Kidney (tissue), 14 donors: Measurements from ENCODE around the gene ATP8B1. TPM values are rescaled to one million over a fixed set of nuclear protein-coding genes. Genes with fewer than 3 reads are reported as not detected.

Experiments used
- DNase-seq, 5 donors: peaks; one replicate each; pipeline ENCODE4 v3.0.0-alpha.2; 2013 to 2020
- FAIRE-seq: peaks from 2 replicates; lab custom pipeline; 2012; peaks lifted over from hg19 to GRCh38; lab: Jason Lieb, UNC
- H3K27ac ChIP-seq, 2 donors: one replicate each; pipeline ENCODE4 v1.7.0; 2013; ENCODE audit warnings: low read depth in 2 of 2, low read length in 2 of 2, inconsistent platforms in 1 of 2
- H3K27me3 ChIP-seq: one replicate; pipeline ENCODE4 v1.7.1; 2013; ENCODE audit warnings: low read length, inconsistent platforms; ENCODE audit not compliant: control insufficient read depth, insufficient read depth
- H3K36me3 ChIP-seq, 3 donors: one replicate each; pipeline versions ENCODE4 v1.7.0 to v1.7.1; 2013; ENCODE audit warnings: low read length in 3 of 3, control low read depth in 1 of 3, inconsistent platforms in 1 of 3; ENCODE audit not compliant: insufficient read depth in 3 of 3, control insufficient read depth in 2 of 3
- H3K4me1 ChIP-seq, 3 donors: one replicate each; pipeline versions ENCODE4 v1.7.0 to v1.7.1; 2013; ENCODE audit warnings: low read length in 3 of 3, inconsistent platforms in 1 of 3, low read depth in 1 of 3; ENCODE audit not compliant: control insufficient read depth in 2 of 3, insufficient read depth in 2 of 3
- H3K4me3 ChIP-seq, 3 donors: one replicate each; pipeline versions ENCODE4 v1.7.0 to v1.8.1; 2013; ENCODE audit warnings: low read length in 3 of 3, control low read depth in 1 of 3, inconsistent platforms in 1 of 3
- H3K9ac ChIP-seq, 3 donors: one replicate each; pipeline versions ENCODE4 v1.7.0 to v1.7.1; 2013; ENCODE audit warnings: low read length in 3 of 3, control low read depth in 1 of 3, inconsistent platforms in 1 of 3
- H3K9me3 ChIP-seq, 3 donors: one replicate each; pipeline versions ENCODE4 v1.7.0 to v1.7.1; 2013; ENCODE audit warnings: low read length in 3 of 3, control low read depth in 1 of 3, inconsistent platforms in 1 of 3; ENCODE audit not compliant: control insufficient read depth in 2 of 3, insufficient read depth in 1 of 3
- CTCF ChIP-seq: IDR thresholded peaks from 3 replicates; pipeline ENCODE4 v1.5.1; 2012; ENCODE audit warnings: mild to moderate bottlenecking, moderate library complexity, borderline replicate concordance; ENCODE audit not compliant: insufficient read depth; ENCODE audit errors: extremely low read depth
- intact Hi-C: fragments of 100-400 bp; cut with DNase I; formaldehyde crosslinking; loops from one replicate; pipeline ENCODE4 v1.11.1; 2022
- polyA plus RNA-seq: library from polyadenylated mRNA; stranded (reverse); fragments of 350-450 nt; fragmentation: Illumina TruSeq; extraction: RNeasy Lipid Tissue Mini Kit (QIAGEN cat#74804); gene quantifications from one replicate; pipeline ENCODE4 v1.2.3, GENCODE V29; 2014; ENCODE audit warnings: low read depth, low replicate concordance; ENCODE audit not compliant: insufficient read depth
- total RNA-seq: library from RNA; stranded (reverse); fragmentation: NEBNext Ultra II Directional; extraction: Animal tissue kit (Norgen Biotek cat#: 25700); gene quantifications from one replicate; pipeline ENCODE4 v1.2.1, GENCODE V29; 2021
- donor health status: control.
- donor health status: control.
- donor health status: control.
- donor health status: control.
- donor health status: control.
- donor health status: DM: yes; HTN: yes; CAD: no.
- donor health status: Normal renal cell carcinoma (clear cell type).

Gene ATP8B1
- total and polyA plus RNA-seq, 2 donors from 2014 or later, result 5.2 to 40.8 TPM

- FAIRE-seq, result no peak
- no peak overlapping the region for H3K4me3 ChIP-seq
These were observed 199.2 kb downstream of the ATP8B1 start for GRCh38 chr18:57603871-57604270.

More at GRCh38 chr18:57603871-57604270, 199.2 kb downstream of the ATP8B1 start:
- Histone ChIP-seq H3K27ac (no peak overlapping the region), H3K9me3 (no peaks in the 10 kb centered on the region), H3K4me1 (no peaks in the 10 kb centered on the region), H3K9ac (no peak overlapping the region), H3K27me3 (no peaks in the 10 kb centered on the region), H3K36me3 (peaks cover 12 to 70% (median 40%) of the 10 kb centered on the region in 3 donors)
- no peak for TF ChIP-seq CTCF
- peak in 1 of 5 donors; percentile 10 for DNase-seq
- intact Hi-C loops, result no loop called here

Other genes starting within 250 kb of the ATP8B1 start
- 32.5 TPM for gene FECH, start 216.6 kb downstream of the ATP8B1 start, total RNA-seq
- gene FECH, start 216.6 kb downstream of the ATP8B1 start, polyA plus RNA-seq, result 36.9 TPM
- gene NARS1, start 181.5 kb downstream of the ATP8B1 start, total RNA-seq, result 135 TPM
- gene NARS1, start 181.5 kb downstream of the ATP8B1 start, polyA plus RNA-seq, result 109 TPM
- 90.8 TPM for gene NEDD4L, start 240.9 kb upstream of the ATP8B1 start, total RNA-seq
- gene NEDD4L, start 240.9 kb upstream of the ATP8B1 start, polyA plus RNA-seq, result 95.7 TPM